Neural cell (in vitro differentiated cells): Measurements from ENCODE around the gene ZNF70. TPM values are rescaled to one million over a fixed set of nuclear protein-coding genes. Genes with fewer than 3 reads are reported as not detected.
A peak's percentile ranks its signal among the peaks of the same experiment; 100 is the strongest.

Source experiments
- H2AFZ ChIP-seq: fragments of 200-600, 300-800 bp; sonication (generic), shearing (Covaris generic); 2 replicates; pipeline ENCODE4 v1.6.0; 2014; ENCODE audit warnings: low read depth, mild to moderate bottlenecking, antibody characterized with exemption, low read length, moderate library complexity
- H3F3A ChIP-seq: fragments of 200-600 bp; shearing (Covaris generic); 2 replicates; pipeline ENCODE4 v1.6.1; 2016; ENCODE audit warnings: mild to moderate bottlenecking, moderate library complexity, mixed read lengths, antibody characterized with exemption, low read length; ENCODE audit not compliant: insufficient read depth, poor library complexity, severe bottlenecking
- H3K27ac ChIP-seq: fragments of 200-600, 300-800 bp; sonication (generic), shearing (Covaris generic); 2 replicates; pipeline ENCODE4 v1.5.1; 2014; ENCODE audit warnings: mild to moderate bottlenecking, low read length, moderate library complexity
- H3K27me3 ChIP-seq: fragments of 300-800, 200-600 bp; sonication (generic), shearing (Covaris generic); 2 replicates; pipeline ENCODE4 v1.6.0; 2014; ENCODE audit warnings: mild to moderate bottlenecking, low read depth, low read length, moderate library complexity; ENCODE audit not compliant: insufficient read depth
- H3K36me3 ChIP-seq: fragments of 300-800, 200-600 bp; sonication (generic), shearing (Covaris generic); 2 replicates; pipeline ENCODE4 v1.5.1; 2014; ENCODE audit warnings: mild to moderate bottlenecking, antibody characterized with exemption, low read length, moderate library complexity; ENCODE audit not compliant: insufficient read depth
- H3K4me2 ChIP-seq: fragments of 300-800, 200-600 bp; sonication (generic), shearing (Covaris generic); 2 replicates; pipeline ENCODE4 v1.6.0; 2014; ENCODE audit warnings: mild to moderate bottlenecking, low read length
- H3K4me3 ChIP-seq: fragments of 300-800, 200-600 bp; sonication (generic), shearing (Covaris generic); 2 replicates; pipeline ENCODE4 v1.5.1; 2014; ENCODE audit warnings: mild to moderate bottlenecking, low read length, moderate library complexity
- H3K79me2 ChIP-seq: fragments of 200-600 bp; shearing (Covaris generic); replicated peaks from 2 replicates; pipeline ENCODE4 v1.6.0; 2014; ENCODE audit warnings: mild to moderate bottlenecking, low read length, moderate library complexity; ENCODE audit not compliant: insufficient read depth
- H3K9ac ChIP-seq: fragments of 300-800, 200-600 bp; sonication (generic), shearing (Covaris generic); 2 replicates; pipeline ENCODE4 v1.6.1; 2016; ENCODE audit warnings: mild to moderate bottlenecking, low read length, mixed read lengths
- H3K9me2 ChIP-seq: fragments of 200-600 bp; shearing (Covaris generic); 2 replicates; pipeline ENCODE4 v1.6.1; 2016; ENCODE audit warnings: mild to moderate bottlenecking, low read length, mixed read lengths; ENCODE audit not compliant: insufficient read depth
- H3K9me3 ChIP-seq: fragments of 200-600, 300-800 bp; sonication (generic), shearing (Covaris generic); 2 replicates; pipeline ENCODE4 v1.6.1; 2016; ENCODE audit warnings: mild to moderate bottlenecking, mixed run types, low read length, moderate library complexity, mixed read lengths
- H4K20me1 ChIP-seq: fragments of 200-600 bp; shearing (Covaris generic); 2 replicates; pipeline ENCODE4 v1.6.1; 2016; ENCODE audit warnings: mild to moderate bottlenecking, mixed run types; ENCODE audit not compliant: insufficient read depth
- EP300 ChIP-seq: fragments of 450-650 bp; conservative IDR thresholded peaks from 2 replicates; pipeline ENCODE4 v1.6.1; 2014; ENCODE audit warnings: antibody characterized with exemption, mild to moderate bottlenecking, moderate library complexity; ENCODE audit not compliant: poor library complexity, severe bottlenecking
- EZH2 ChIP-seq: fragments of 200-600, 300-800 bp; shearing (Covaris generic), sonication (generic); IDR thresholded peaks from 2 replicates; pipeline ENCODE4 v1.6.1; 2014; ENCODE audit warnings: antibody characterized with exemption, low read length, borderline replicate concordance, mild to moderate bottlenecking; ENCODE audit not compliant: insufficient read depth, poor library complexity, severe bottlenecking
- MXI1 ChIP-seq: fragments of 450-650 bp; conservative IDR thresholded peaks from 2 replicates; pipeline ENCODE4 v1.6.1; 2014; ENCODE audit warnings: antibody characterized with exemption, mild to moderate bottlenecking; ENCODE audit not compliant: poor library complexity, severe bottlenecking
- RAD21 ChIP-seq: fragments of 450-650 bp; conservative IDR thresholded peaks from 2 replicates; pipeline ENCODE4 v1.6.1; 2014; ENCODE audit warnings: antibody characterized with exemption, mild to moderate bottlenecking, moderate library complexity
- SMC3 ChIP-seq: fragments of 450-650 bp; conservative IDR thresholded peaks from 2 replicates; pipeline ENCODE4 v1.6.1; 2014; ENCODE audit warnings: antibody characterized with exemption, mild to moderate bottlenecking, moderate library complexity; ENCODE audit not compliant: poor library complexity
- polyA plus RNA-seq: library from polyadenylated mRNA; depleted of rRNA; stranded (reverse); fragments of >200 nt; gene quantifications from 2 replicates; pipeline ENCODE4 v1.2.3, GENCODE V29; 2014

The ZNF70 gene
- polyA plus RNA-seq, 1 donor from 2014 or later: 1.3 TPM

DNA sequence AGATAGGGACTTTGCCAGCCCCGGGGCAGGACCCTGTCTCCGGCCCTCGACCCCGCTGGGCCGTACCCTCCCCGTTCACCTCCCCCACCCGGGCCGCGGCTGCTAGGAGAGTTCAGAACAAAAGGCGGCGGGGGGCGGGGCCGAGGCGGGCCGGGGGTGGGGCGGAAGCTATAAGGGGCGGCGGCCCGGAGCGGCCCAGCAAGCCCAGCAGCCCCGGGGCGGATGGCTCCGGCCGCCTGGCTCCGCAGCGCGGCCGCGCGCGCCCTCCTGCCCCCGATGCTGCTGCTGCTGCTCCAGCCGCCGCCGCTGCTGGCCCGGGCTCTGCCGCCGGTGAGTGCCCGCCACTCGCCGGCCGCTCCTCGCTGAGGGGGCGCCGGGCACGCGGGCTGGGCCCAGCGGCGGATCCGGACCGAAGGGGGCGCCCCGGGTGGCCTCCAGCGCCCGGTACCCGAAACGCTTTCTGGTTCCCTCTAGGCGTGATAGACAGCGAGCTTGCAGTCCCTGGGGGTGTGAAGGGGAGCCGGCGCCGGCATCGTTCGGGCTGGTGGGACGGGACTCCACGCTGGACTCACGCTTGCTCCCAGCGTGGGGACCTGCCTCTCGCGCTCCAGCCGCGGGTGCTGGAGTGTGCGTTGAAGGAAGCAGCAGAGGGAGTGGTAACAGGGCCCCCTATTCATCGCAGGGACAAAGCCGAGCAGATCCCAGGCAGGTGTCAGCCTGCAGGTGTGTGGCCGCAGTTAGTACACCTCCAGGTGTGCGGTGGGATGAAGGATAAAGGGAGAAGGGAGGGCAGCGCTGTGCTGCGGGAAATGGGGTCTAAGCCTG, 21.9 kb upstream of the ZNF70 start, which contains the start of gene MMP11:
Gene MMP11 (plus strand): TSS at position 201 of the 825 bp plus-strand sequence. CDS start 22 bp downstream, at position 223.
- H3K79me2 ChIP-seq: no peaks in the 10 kb centered on the region
- H3F3A ChIP-seq: no peaks in the 10 kb centered on the region
- H3K9ac ChIP-seq: peak within 1 kb of the TSS; percentile 58
- H3K4me2 ChIP-seq: no peak within 1 kb of the TSS
- no peaks in the 10 kb centered on the region for H4K20me1 ChIP-seq
- no peaks in the 10 kb centered on the region for H3K9me2 ChIP-seq
- no peak within 1 kb of the TSS for H3K27ac ChIP-seq
- peak within 1 kb of the TSS; percentile 60 for H3K4me3 ChIP-seq
- no peaks in the 10 kb centered on the region for H3K9me3 ChIP-seq
- peaks cover 9% of the 10 kb centered on the region for H3K27me3 ChIP-seq
- TF ChIP-seq MXI1 (no peak), EZH2 (no peak), RAD21 (no peak), SMC3 (no peak), EP300 (no peak)
- no peaks in the 10 kb centered on the region for H3K36me3 ChIP-seq
- H2AFZ ChIP-seq: no peak within 1 kb of the TSS

- Histone ChIP-seq H3K4me3 (peak overlapping the region; percentile 33), H3K9me2 (no peaks in the 10 kb centered on the region), H3K79me2 (no peaks in the 10 kb centered on the region), H3K36me3 (no peaks in the 10 kb centered on the region), H3K9ac (no peak overlapping the region), H2AFZ (no peak overlapping the region), H3K27ac (no peak overlapping the region), H3K4me2 (no peak overlapping the region), H3K27me3 (peaks cover 9% of the 10 kb centered on the region), H4K20me1 (no peaks in the 10 kb centered on the region), H3K9me3 (no peaks in the 10 kb centered on the region), H3F3A (no peaks in the 10 kb centered on the region)
- TF ChIP-seq SMC3 (no peak), EP300 (no peak)
These were observed 21.4 kb upstream of the ZNF70 start for GRCh38 chr22:23772315-23772648.

- no peak overlapping the region for H3K9ac ChIP-seq
- no peaks in the 10 kb centered on the region for H3F3A ChIP-seq
- no peaks in the 10 kb centered on the region for H3K36me3 ChIP-seq
- no peaks in the 10 kb centered on the region for H4K20me1 ChIP-seq
- H3K9me2 ChIP-seq: no peaks in the 10 kb centered on the region
- TF ChIP-seq EZH2 (no peak), SMC3 (no peak), MXI1 (no peak)
- no peak overlapping the region for H3K4me2 ChIP-seq
- H3K79me2 ChIP-seq: no peaks in the 10 kb centered on the region
- H2AFZ ChIP-seq: no peak overlapping the region
- no peaks in the 10 kb centered on the region for H3K9me3 ChIP-seq
- no peak overlapping the region for H3K4me3 ChIP-seq
- peaks cover 9% of the 10 kb centered on the region for H3K27me3 ChIP-seq
- H3K27ac ChIP-seq: no peak overlapping the region
These were observed 18.5 kb upstream of the ZNF70 start for GRCh38 chr22:23769321-23769965.
